KG1 (cell line): Measurements from ENCODE around the gene SPECC1L.

Source experiments
- DNase-seq: peaks from one replicate; lab custom pipeline; 2025; lab: John Stamatoyannopoulos, UW

SPECC1L gene

GRCh38 chr22:24366701-24367100 lies 96.1 kb downstream of the SPECC1L start:
- DNase-seq, result no peak

GRCh38 chr22:24367841-24368240 lies 97.2 kb downstream of the SPECC1L start:
- DNase-seq, result no peak

GRCh38 chr22:24370401-24370800 lies 99.8 kb downstream of the SPECC1L start:
- DNase-seq, result no peak

GRCh38 chr22:24376002-24376401 lies 105.4 kb downstream of the SPECC1L start:
- no peak for DNase-seq

- no peak for DNase-seq
Observed at GRCh38 chr22:24376586-24376985, 106.0 kb downstream of the SPECC1L start.

GRCh38 chr22:24379536-24379935 lies 108.9 kb downstream of the SPECC1L start:
- peak; percentile 42 for DNase-seq

- no peak for DNase-seq
Observed at GRCh38 chr22:24380220-24380904, 109.7 kb downstream of the SPECC1L start.

- no peak for DNase-seq
Observed at GRCh38 chr22:24380905-24381230, 110.2 kb downstream of the SPECC1L start.

GRCh38 chr22:24383061-24383460 lies 112.4 kb downstream of the SPECC1L start:
- no peak for DNase-seq

- no peak for DNase-seq
Observed at GRCh38 chr22:24384131-24384530, 113.5 kb downstream of the SPECC1L start.

GRCh38 chr22:24386937-24387471 lies 116.4 kb downstream of the SPECC1L start:
- no peak for DNase-seq

- DNase-seq, result no peak
Observed at GRCh38 chr22:24389680-24390079, 119.0 kb downstream of the SPECC1L start.

- DNase-seq, result no peak
Observed at GRCh38 chr22:24390156-24390555, 119.5 kb downstream of the SPECC1L start.

GRCh38 chr22:24390576-24390975 lies 119.9 kb downstream of the SPECC1L start:
- DNase-seq, result no peak

- no peak for DNase-seq
Observed at GRCh38 chr22:24391836-24392217, 121.2 kb downstream of the SPECC1L start.

GRCh38 chr22:24392218-24392931 lies 121.7 kb downstream of the SPECC1L start:
- no peak for DNase-seq

GRCh38 chr22:24393012-24393559 lies 122.5 kb downstream of the SPECC1L start:
- DNase-seq, result no peak

GRCh38 chr22:24393848-24394247 lies 123.2 kb downstream of the SPECC1L start:
- DNase-seq, result no peak

- DNase-seq, result no peak
Observed at GRCh38 chr22:24394254-24394653, 123.6 kb downstream of the SPECC1L start.

- DNase-seq, result no peak
Observed at GRCh38 chr22:24398409-24398808, 127.8 kb downstream of the SPECC1L start.

GRCh38 chr22:24400034-24400725 lies 129.5 kb downstream of the SPECC1L start:
- no peak for DNase-seq

- DNase-seq, result no peak
Observed at GRCh38 chr22:24400726-24401596, 130.3 kb downstream of the SPECC1L start.
